ENCODE results near the gene HECTD1.
"Not testable (repeated sequence)": the region's sequence is repeated elsewhere in the genome, so short reads cannot be mapped to it uniquely, and the experiment has no call there.

The HECTD1 gene

DNA sequence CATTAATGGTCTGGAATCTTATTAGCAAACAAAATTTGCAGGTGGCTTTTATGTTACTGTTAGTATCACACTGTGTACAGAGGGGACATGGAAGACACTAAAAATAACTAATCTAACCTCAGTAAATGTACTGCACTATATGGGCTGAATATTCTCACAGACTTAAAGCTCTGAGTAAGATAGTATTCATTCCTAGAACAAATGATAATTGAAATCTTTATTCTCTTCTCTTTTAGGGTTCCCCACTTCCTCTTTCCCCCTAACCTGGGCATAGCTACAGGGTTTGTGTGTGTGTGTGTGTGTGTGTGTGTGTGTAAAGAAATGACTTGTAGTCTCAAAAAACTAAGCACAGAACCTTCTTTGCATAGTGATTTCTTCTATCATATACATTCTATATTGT, 21.4 kb upstream of the HECTD1 start:
- no peak for DNase-seq (ENCODE audit: low read depth in 4 of 4, low spot score in 1 of 4)

DNA sequence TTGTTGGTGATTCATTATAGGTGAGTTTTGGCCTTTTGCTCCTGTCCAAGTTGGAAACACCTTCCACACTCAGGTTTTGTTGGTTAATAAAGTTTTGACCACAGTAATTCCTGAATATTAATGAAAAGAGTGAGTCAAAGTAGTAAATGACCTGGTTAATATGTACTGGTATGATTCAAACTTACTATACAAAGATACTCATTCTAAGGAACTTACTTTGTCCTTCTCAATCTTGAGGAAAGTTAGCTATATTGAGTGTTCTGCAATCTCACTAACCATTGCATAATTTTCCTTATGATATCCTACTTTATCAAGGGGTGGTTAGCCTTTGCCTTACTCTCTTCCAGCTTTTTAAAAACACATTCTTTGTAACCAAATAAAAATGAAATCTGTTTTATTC, 20.9 kb upstream of the HECTD1 start:
- no peak for DNase-seq (ENCODE audit: low read depth in 4 of 4, low spot score in 1 of 4)

DNA sequence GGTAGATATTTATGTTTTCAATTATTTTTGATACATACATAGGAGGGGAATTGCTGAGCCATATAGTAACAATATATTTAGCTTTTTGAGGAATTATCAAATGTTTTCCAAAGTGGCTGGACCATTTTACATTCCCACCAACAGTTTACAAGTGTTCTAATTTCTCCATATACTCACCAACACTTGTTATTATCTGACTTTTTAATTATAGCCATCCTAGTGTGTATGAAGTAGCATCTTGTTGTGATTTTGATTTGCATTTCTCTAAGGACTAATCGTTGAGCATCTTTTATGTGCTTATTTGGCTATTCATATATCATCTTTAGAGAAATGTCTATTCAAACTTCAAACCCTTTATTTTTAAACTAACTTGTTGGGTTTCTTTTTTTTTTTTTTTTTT, 17.2 kb upstream of the HECTD1 start:
- no peak for DNase-seq (ENCODE audit: low read depth in 4 of 4, low spot score in 1 of 4)

DNA sequence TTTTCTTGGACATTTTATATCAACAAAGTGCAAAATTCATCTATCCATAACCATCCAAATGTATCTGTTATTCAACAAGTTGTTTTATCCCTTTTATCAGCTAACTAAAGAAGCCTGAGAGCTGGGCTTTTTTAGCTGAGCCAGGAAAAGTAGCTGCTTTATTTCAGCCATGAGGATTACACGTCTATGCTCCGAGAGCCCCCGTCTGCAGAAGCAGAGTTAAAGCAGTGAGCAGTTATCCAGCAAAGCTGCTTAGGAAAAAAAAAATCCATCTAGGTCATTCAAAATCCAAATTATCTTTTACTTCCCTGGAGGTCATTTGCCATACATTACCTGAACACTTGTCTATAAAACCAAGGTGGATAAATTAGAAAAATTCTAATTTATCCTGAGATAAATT, 15.7 kb upstream of the HECTD1 start:
- no peak for DNase-seq (ENCODE audit: low read depth in 4 of 4, low spot score in 1 of 4)

DNA sequence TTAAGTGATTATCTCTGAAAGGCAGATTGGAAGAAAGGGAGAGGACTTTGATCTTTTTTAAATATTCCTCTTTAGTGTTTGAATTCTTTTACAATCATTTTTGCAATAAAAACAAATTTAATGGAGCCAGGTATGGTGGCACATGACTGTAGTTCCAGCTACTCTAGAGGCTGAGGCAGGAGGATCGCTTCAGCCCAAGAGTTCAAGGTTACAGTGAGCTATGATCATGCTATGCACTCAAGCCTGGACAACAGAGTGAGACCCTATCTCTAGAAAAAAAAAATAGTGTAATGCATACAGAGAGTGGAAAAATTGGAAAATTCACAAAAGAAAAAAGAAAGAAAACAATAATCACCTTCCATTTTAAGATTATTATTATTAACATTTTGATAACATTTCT, 15.2 kb upstream of the HECTD1 start:
- DNase-seq (ENCODE audit: low read depth in 4 of 4, low spot score in 1 of 4), result no peak

DNA sequence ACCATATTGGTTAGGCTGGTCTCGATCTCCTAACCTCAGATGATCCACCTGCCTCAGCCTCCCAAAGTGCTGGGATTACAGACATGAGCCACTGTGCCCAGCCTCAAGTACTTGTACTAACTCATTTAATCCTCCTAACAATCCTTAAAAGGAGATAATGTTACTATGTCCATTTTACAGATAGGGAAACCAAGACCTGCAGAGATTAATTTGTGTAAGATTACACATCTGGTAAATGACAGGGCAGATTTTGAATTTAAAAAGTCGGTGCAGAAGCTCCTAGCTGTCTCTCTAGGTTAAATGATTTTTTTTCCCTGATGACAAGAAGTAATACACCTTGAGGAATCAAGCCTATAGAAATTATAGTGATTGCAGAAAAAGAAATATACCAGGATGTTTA, 13.7 kb upstream of the HECTD1 start:
- DNase-seq (ENCODE audit: low read depth in 4 of 4, low spot score in 1 of 4), result no peak

DNA sequence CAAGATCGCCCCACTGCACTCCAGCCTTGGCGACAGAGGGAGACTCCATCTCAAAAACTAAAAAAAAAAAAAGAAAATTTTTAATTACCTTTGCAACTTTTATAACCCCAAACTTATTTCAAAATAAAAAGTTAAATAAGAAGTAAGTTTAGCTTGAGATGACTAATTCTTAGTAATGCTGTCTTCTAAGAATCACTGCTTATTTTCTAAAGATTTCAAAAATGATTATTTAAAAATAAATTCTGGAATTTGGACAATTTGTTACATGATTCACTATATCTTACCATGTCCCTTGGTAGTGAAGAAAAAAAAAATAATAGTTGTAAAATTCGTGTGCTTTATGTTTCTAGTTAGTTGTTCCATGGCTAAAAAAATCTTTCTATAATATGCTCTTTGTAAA, 11.6 kb upstream of the HECTD1 start:
- DNase-seq (ENCODE audit: low read depth in 4 of 4, low spot score in 1 of 4), result no peak

DNA sequence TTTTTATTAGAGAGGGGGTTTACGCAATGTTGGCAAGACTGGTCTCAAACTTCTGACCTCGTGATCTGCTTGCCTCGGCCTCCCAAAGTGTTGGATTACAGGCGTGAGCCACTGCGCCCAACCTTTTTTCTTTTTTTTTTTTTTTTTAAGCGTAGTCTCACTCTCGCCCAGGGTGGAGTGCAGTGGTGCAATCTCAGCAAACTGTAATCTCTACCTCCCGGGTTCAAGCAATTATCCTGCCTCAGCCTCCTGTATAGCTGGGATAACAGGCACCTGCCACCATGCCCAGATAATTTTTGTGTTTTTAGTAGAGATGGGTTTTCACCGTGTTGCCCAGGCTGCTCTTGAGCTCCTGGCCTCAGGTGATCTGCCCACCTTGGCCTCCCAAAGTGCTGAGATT, 8.8 kb upstream of the HECTD1 start:
- DNase-seq (ENCODE audit: low read depth in 4 of 4, low spot score in 1 of 4), result no peak

DNA sequence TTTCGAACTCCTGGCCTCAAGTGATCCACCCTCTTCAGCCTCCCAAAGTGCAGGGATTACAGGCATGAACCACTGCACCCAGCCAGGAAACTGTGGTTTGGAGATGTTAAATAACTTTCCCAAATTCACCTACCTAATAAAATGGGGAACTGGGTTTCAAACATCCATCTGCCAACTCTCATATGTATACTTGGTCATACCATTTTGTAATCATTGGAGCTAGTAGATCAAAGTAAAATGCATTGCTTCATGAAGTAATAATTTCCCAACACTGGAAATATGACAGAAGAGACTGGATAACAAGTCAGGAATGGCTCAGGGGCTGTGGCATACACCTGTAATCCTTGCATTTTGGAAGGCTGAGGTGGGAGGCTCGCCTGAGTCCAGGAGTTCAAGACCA, 5.3 kb upstream of the HECTD1 start:
- DNase-seq (ENCODE audit: low read depth in 4 of 4, low spot score in 1 of 4), result no peak

DNA sequence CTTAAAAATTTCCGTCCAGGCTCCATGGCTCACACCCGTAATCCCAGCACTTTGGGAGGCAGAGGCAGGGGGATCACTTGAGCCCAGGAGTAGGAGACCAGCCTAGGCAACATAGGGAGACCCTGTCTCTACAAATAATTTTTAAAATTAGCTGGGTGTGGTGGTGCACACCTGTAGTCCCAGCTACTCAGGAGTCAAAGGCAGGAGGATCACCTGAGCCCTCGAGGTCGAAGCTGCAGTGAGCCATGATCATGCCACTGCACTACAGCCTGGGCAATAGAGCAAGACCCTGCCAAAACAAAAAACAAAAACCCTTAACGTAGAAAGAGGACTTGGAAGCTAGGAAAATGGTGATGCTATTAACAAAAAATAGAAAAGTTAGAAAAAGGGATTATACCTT, 2.0 kb upstream of the HECTD1 start:
- DNase-seq (ENCODE audit: low read depth in 4 of 4, low spot score in 1 of 4), result no peak

DNA sequence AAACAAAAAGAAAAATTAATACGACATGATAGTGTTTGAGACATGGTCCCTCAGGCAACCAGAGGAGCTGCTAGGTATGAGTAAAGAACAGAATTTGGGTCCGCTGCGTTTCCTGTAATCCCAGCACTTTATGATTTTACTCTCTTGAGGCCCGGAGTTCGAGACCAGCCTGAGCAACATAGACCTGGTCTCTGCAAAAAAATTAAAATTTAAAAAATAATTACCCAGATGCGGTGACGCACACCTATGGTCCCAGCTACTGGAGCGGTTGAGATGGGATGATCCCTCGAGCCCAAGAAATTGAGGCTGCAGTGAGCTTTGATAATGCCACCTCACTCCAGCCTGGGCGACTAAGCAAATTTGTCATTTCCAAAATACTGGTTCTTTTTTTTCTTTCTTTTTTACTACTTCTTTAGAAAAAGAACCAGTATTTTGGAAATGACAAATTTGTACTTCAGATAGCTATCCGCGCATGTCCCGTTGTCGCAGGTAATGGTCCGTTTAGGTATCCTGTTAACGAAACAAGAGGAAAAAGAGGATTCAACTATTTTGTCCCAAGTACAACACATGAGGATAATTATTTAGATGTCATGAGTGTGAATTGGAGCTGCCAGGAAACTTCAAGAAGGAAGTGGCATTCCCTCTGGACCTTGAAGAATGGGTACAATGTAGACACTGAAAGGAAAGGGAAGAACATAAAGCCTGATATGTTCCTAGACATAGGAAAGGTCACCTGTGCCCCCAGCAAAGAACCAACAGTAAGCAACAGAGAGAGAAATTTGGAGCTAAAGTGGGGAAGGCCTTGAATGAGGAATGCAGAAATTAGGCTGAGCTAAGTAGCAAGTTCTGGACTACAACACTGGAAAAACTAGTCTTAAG, 1.2 kb upstream of the HECTD1 start:
- peak in 2 of 4 experiments; percentile 28 to 32 for DNase-seq (ENCODE audit: low read depth in 4 of 4, low spot score in 1 of 4)

DNA sequence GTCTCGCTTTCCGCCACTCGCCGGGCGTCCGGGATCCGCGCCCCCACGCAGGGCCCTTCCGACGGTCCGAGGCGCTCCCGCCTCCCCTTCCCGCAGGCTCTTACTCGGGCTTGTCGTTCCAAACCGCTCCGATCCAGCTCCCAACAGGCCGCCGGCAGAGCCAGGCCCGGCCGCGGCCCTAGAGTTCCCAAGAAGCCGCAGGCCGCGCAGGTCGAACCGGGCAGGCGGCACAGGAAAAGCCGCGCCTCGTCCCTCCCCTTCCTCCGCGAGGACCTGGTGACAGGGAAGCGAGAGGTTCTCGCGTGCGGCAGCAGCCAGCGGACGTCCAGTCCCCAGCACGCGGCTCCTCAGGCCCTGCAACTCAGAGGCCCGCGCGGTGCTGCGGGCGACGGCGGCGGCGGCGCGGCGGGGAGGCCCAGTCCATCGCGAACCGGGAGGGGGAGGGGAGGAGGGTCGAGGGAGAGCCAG, 272 bp downstream of the HECTD1 start:
- DNase-seq (ENCODE audit: low read depth in 4 of 4, low spot score in 1 of 4), result peak in 1 of 4 experiments; percentile 81

DNA sequence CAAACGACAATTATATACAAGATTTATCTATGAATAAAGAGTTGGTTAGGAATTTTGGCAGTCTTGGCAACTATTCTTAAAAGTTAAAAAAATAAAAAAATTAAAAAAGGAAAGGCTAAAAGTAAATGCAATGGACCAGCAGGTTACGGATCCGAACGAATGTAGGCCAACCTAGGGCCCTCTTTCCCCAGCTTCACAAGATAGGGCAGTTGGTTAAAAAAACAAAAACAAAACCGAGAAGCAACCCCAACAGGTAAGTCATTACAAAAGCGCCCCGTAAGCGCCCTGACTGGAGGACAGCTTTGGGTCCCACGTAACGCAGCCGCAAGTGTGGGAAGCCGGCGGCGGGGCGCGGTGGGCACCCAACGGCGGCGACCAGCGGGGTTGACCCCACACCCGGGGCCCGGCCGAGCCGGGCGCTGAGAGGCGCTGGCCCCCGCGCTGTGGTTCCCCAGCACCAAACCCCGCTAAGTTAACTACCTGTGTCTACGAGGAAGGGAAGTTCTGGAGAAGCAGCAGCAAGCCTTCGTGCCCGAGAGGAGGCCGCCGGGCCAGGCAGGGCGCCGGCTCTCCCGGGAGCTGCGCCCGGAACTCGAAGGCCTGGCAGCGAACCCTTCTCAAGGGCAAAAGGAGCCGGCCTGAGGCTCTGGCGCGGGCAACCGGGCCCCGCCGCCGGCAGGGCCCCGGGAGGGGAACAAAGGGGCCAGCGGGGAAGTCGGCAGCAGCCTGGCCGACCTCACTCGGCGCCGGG, 882 bp downstream of the HECTD1 start:
- DNase-seq (ENCODE audit: low read depth in 4 of 4, low spot score in 1 of 4), result peak; percentile 16 to 41 (median 28)

DNA sequence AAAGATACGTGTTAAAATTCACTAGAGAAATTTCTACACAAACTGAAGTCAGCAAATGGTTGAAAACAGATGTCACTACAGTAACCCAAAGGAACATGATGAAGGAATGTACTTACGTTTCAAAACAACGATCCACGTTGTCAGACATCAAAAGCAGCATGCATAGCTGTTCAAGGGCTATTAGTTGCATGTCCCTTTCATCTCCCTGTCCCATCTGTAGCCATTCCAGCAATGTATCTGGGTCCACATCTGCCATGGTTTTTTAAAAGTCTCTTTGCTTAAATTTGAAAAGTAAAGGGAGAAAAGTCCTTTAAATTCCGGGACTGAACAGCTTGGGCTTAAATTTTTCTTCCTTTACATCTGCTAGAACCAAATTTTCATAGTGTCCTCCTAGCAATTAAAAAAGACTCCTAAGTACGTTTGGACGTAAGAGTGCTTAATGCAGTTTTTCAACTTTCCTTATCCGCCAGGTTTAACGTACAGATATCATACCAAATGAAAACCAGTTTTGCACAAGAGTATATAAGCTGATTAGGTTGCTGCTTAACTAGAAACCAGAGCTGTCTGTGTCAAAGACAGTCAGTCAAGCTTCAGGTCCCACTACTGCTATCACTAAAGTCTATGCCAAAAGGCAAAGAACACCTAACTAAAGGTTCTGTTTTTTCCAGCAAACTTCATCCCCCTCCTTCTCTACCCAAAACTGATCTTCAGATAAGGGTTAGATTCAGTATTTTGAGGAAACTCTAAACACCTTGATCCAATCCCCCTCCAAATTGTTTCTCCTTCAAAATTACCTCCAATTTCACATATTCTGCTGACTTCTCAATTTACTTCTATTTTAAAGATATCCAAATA, 1.7 kb downstream of the HECTD1 start:
- no peak for DNase-seq (ENCODE audit: low read depth in 4 of 4, low spot score in 1 of 4)

DNA sequence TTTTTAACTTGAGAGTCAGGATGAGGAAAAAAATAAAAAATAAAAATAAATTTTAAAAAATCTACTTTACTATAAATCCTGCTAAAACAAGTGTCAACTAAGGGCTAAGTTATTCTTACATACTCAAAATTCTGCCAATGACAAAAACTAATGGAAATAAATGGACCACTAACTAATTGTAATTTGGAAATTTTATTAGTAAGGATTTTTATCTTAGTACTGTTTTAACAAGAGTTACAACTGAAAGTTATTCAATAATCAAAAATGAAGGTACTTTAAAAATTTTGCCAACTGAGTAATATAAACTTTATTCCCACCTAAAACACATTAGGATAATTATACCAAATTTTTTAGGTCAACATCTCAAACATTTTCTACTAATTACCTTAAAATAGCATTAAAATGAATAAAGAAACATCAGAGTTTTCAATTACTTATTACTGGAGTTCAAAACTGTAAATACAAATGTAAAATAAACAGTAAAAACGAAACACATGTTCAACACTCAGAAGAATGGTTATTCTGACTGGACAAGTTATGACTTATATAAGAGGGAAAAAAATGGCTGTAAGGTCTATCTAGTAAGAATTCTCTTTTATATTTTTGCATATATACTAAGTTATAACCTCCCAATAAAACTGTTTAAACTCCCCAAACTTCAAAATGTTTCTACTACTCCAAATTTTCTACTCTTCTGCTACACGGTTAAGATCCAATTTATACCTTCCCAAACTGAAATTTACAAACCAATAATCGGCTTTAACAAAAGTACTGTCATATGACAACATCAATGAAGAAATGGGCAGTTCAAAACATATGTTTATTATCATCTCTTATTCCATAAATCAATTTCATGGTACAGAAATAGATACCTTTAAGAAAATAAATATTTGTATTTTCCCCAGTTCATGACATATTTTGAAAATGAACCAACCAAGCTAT, 2.7 kb downstream of the HECTD1 start:
- DNase-seq (ENCODE audit: low read depth in 4 of 4, low spot score in 1 of 4), result no peak

DNA sequence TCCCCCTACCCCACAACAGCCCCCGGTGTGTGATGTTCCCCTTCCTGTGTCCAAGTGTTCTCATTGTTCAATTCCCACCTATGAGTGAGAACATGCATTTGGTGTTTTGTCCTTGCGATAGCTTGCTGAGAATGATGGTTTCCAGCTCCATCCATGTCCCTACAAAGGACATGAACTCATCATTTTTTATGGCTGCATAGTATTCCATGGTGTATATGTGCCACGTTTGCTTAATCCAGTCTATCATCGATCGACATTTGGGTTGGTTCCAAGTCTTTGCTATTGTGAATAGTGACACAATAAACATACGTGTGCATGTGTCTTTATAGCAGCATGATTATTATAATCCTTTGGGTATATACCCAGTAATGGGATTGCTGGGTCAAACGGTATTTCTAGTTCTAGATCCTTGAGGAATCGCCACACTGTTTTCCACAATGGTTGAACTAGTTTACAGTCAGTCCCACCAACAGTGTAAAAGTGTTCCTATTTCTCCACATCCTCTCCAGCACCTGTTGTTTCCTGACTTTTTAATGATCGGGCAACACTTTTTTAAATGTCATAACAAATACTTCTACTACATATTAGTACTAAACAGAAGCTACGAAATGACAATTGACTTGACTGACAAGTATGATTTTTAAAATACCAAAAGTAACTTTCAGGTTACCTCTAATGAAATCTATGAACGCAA, 3.5 kb downstream of the HECTD1 start:
- DNase-seq (ENCODE audit: low read depth in 4 of 4, low spot score in 1 of 4), result not testable (repeated sequence)

DNA sequence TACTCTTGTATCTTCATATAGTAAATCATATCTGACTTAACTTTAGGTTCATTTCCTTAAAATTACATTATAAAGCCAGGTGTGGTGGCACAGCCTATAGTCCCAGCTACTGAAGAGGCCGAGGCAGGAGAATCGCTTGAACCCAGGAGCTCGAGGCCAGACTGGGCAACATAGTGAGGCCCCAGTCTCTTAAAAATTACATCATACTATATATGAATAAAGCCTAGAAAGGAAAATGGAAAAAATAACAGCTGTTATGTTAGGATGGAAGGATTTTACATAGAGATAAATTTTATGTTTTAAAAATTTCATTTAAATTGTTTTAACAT, 4.2 kb downstream of the HECTD1 start:
- no peak for DNase-seq (ENCODE audit: low read depth in 4 of 4, low spot score in 1 of 4)

DNA sequence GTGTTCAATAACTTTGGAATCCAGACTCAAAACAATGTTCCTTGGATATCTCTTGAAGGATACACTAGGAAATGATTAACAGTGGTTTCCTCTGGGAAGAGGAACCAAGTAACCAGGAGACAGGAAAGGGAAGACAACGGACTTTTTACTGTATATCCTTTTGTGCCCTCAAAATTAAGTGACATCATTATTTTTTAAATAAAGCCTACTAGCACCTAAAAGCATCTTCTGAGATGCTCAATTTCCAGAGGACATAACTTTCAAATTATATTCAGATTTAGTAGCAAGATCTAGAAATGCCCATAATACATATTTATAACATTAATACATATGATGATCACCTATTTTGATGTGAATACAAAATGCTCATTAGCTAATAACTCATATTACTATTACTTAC, 6.5 kb downstream of the HECTD1 start:
- DNase-seq (ENCODE audit: low read depth in 4 of 4, low spot score in 1 of 4), result no peak

DNA sequence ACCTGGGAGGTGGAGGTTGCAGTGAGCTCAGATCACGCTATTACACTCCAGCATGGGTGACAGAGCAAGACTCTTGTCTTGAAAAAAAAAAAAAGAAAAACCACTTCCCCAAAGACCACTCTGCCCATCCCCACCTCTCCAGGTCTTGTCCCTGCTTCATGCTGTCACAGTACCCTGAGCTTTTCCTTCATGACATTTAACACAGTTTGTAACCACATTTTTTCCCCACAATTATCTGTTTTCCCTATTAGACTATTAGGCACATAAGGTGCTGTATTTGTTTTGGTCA, 6.9 kb downstream of the HECTD1 start:
- no peak for DNase-seq (ENCODE audit: low read depth in 4 of 4, low spot score in 1 of 4)

DNA sequence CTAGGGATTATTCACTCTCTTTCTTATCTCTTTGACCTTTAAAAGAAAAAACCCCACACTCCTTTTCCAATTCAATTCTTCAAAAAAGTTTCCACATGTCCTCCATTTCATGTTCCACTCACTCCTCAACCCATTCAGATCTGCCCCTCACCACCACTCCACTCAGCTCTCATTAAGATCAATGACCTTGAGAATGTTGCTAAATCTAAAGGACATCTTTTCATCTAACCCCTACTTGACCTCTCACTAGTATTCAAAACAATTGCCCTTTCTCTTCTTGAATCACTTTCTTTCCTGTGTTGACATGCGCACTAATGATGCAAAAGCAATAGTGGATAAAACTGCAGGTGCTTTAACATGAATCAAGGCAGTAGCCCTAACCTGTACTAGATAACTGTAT, 9.9 kb downstream of the HECTD1 start:
- DNase-seq (ENCODE audit: low read depth in 4 of 4, low spot score in 1 of 4), result no peak

Data from stimulated activated CD4-positive, alpha-beta T cell treated with anti-CD3 and anti-CD28 coated beads, Interleukin-1b, Interleukin-23, amount 100 ng/mL, for 24 hours (primary cell).